ENCODE measurements around the gene MLLT6. TPM values are rescaled to one million over a fixed set of nuclear protein-coding genes. Genes with fewer than 3 reads are reported as not detected.

MLLT6 gene
- 10 to 100 TPM; 19.5 to 99.5 (median 39.1) TPM for polyA plus RNA-seq
- long read RNA-seq, donor 1: 0 reads
- long read RNA-seq, donor 2, transcript MLLT6-205 (1 exons, 2,937 nt): major isoform, 31 of 37 reads
- long read RNA-seq, donor 2, partial matches to known transcripts: 5 of 37 reads
- long read RNA-seq, donor 2, other reads (novel, unspliced or antisense): 0 of 37 reads
- long read RNA-seq, donor 3, transcript MLLT6-205 (1 exons, 2,937 nt): major isoform, 70 of 5,223 reads
- long read RNA-seq, donor 3, partial matches to known transcripts: 5,066 of 5,223 reads
- long read RNA-seq, donor 3, other reads (novel, unspliced or antisense): 84 of 5,223 reads
- long read RNA-seq, donor 4, transcript MLLT6-205 (1 exons, 2,937 nt): major isoform, 5 of 5 reads
- long read RNA-seq, donor 4, partial matches to known transcripts: 0 of 5 reads
- long read RNA-seq, donor 4, other reads (novel, unspliced or antisense): 0 of 5 reads
- long read RNA-seq, donor 5, transcript MLLT6-205 (1 exons, 2,937 nt): major isoform, 17 of 25 reads
- long read RNA-seq, donor 5, partial matches to known transcripts: 6 of 25 reads
- long read RNA-seq, donor 5, other reads (novel, unspliced or antisense): 0 of 25 reads
- long read RNA-seq, donor 6, transcript MLLT6-205 (1 exons, 2,937 nt): major isoform, 35 of 46 reads
- long read RNA-seq, donor 6, partial matches to known transcripts: 8 of 46 reads
- long read RNA-seq, donor 6, other reads (novel, unspliced or antisense): 0 of 46 reads
- long read RNA-seq, donor 7, full-length matches to known transcripts: 73 of 91 reads
- long read RNA-seq, donor 7, partial matches to known transcripts: 18 of 91 reads
- long read RNA-seq, donor 7, other reads (novel, unspliced or antisense): 0 of 91 reads
- long read RNA-seq, donor 8, transcript MLLT6-205 (1 exons, 2,937 nt): major isoform, 6 of 6 reads
- long read RNA-seq, donor 8, partial matches to known transcripts: 0 of 6 reads
- long read RNA-seq, donor 8, other reads (novel, unspliced or antisense): 0 of 6 reads
- long read RNA-seq, donor 9, transcript MLLT6-205 (1 exons, 2,937 nt): major isoform, 17 of 17 reads
- long read RNA-seq, donor 9, partial matches to known transcripts: 0 of 17 reads
- long read RNA-seq, donor 9, other reads (novel, unspliced or antisense): 0 of 17 reads
- long read RNA-seq, donor 10, transcript MLLT6-205 (1 exons, 2,937 nt): major isoform, 75 of 96 reads
- long read RNA-seq, donor 10, partial matches to known transcripts: 15 of 96 reads
- long read RNA-seq, donor 10, other reads (novel, unspliced or antisense): 0 of 96 reads

DNA sequence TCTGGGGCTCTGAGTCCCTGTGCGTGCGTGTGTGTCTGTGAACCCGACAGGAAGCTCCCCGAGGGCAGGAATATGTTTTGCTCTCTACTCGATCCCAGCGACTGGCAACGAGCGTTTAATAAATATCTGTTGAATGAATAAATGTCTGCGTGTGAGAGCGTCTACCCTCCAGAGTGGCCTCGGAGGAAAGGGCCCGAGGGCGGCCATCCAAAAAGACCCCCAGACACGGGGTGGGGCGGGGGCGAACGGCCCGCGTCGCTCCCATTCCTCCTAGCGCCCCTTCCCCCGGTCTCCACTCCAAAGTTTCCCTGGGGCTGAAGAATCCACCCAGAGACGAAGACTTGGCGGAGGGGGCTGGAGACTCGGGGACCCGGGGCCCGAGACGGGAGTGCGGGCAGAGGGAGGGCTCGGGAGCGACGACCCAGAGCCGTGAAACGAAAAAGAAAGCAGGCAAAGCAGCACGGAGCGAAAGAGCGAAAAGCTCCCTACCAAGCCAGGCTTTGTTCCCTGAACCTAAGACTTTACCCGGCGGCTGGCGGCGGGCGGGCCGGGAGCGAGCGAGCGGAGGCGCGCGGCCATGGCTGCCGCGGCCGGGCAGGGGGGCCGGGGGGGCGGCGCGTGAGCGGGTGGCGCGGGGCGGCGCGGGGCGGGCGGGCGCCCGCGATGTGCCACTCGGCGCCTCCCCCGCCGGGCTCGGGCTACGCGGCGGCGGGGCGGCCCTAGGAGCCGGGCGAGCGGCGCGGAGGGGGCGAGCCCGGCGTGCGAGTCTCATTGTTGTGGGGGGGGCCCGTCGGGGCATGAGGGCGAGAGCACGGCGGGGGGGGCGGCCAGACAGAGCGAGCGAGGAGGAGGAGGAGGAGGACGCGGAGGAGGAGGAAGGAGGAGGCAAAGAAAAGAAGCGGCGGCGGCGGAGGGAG lies at the start of gene MLLT6:
TSS of gene MLLT6 (plus strand) at position 668 of the 917 bp plus-strand sequence. CDS start 360 bp downstream, outside the sequence.
- Histone ChIP-seq H3K4me3 (ENCODE audit: low read depth in 1 of 3, low read length in 3 of 3) (peak within 1 kb of the TSS; percentile 90 to 91 (median 90)), H3K36me3 (ENCODE audit: control insufficient read depth in 3 of 3, insufficient read depth in 2 of 3, low read depth in 1 of 3, low read length in 3 of 3) (peaks cover 0 to 27% (median 0%) of the 10 kb centered on the region in 3 donors), H3K9me3 (ENCODE audit: control insufficient read depth in 2 of 2, insufficient read depth in 1 of 2, low read depth in 1 of 2, low read length in 1 of 2) (no peaks in the 10 kb centered on the region), H3K27ac (ENCODE audit: low read depth in 1 of 3, low read length in 2 of 3) (peak within 1 kb of the TSS; percentile 94 to 98 (median 97)), H3K4me1 (ENCODE audit: control insufficient read depth in 3 of 3, insufficient read depth in 2 of 3, low read depth in 1 of 3, low read length in 2 of 3) (peaks cover 2 to 25% (median 2%) of the 10 kb centered on the region in 3 donors), H3K27me3 (ENCODE audit: control insufficient read depth in 3 of 3, insufficient read depth in 3 of 3, low read length in 3 of 3) (no peaks in the 10 kb centered on the region)
- FAIRE-seq (no peak), DNase-seq (peak; percentile 79 to 90)
- 0 to 1% (median 1%) methylated on average over 54 to 100 of the region's 100 CpGs for whole genome bisulfite sequencing, 3 donors

GRCh38 chr17:38656959-38657823 lies 47.9 kb upstream of the MLLT6 start:
- Histone ChIP-seq H3K27me3 (ENCODE audit: control insufficient read depth in 3 of 3, insufficient read depth in 3 of 3, low read length in 3 of 3) (peaks cover 0 to 18% (median 11%) of the 10 kb centered on the region in 3 donors), H3K36me3 (ENCODE audit: control insufficient read depth in 3 of 3, insufficient read depth in 2 of 3, low read depth in 1 of 3, low read length in 3 of 3) (no peaks in the 10 kb centered on the region), H3K9me3 (ENCODE audit: control insufficient read depth in 2 of 2, insufficient read depth in 1 of 2, low read depth in 1 of 2, low read length in 1 of 2) (no peaks in the 10 kb centered on the region), H3K27ac (ENCODE audit: low read depth in 1 of 3, low read length in 2 of 3) (no peak overlapping the region), H3K4me3 (ENCODE audit: low read depth in 1 of 3, low read length in 3 of 3) (no peak overlapping the region), H3K4me1 (ENCODE audit: control insufficient read depth in 3 of 3, insufficient read depth in 2 of 3, low read depth in 1 of 3, low read length in 2 of 3) (no peaks in the 10 kb centered on the region)
- FAIRE-seq: no peak
- peak in 1 of 2 donors; percentile 21 for DNase-seq
- 40 to 58% (median 49%) methylated on average over 27 of the region's 27 CpGs for WGBS, 3 donors

DNA sequence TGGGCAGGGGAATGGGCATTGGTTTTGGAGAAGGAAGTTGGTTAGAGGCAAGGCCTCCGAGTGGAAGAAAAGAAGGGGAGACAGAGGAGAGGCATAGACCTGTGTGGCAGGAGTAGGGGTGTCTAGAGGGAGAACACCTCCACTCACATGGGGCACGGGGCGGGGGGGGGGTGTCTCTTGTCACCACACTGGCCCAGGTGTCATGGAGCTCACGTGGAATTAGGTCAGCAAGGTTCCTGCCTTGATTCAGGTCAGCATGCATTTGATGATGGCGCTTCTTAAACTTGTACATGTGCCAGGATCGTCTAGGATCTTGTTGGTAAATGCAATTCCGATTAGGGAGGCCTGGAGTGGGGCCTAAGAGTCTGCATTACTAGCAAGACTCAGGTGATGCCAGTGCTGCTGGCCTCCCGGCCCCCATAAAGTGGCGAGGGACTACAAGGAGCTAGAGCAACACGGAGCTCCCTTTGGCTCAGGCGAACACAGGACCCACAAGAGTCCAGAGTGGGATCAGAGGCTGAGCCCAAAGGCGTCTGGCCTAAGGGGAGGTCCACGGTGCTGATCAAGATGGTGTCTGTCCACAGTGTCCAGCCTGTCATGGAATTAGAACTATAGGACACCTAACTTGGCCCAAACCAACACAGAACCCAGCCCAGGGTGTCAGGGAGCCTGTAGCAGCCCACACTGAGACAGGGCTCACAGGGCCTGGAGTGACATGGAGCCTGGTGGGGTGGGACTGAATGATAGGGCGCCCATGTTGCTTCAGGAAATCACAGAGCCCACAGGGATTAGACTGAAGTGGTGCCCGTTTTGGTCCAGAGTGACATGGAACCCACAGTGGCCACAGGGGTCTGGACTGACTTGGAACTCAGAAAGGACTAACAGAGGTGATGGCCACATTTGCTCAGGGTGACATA lies 47.0 kb upstream of the MLLT6 start:
- H3K27me3 ChIP-seq (ENCODE audit: control insufficient read depth in 3 of 3, insufficient read depth in 3 of 3, low read length in 3 of 3): peaks cover 0 to 18% (median 11%) of the 10 kb centered on the region in 3 donors
- DNase-seq (no peak), FAIRE-seq (no peak)
- H3K27ac ChIP-seq (ENCODE audit: low read depth in 1 of 3, low read length in 2 of 3): no peak overlapping the region
- H3K4me3 ChIP-seq (ENCODE audit: low read depth in 1 of 3, low read length in 3 of 3): no peak overlapping the region
- no peaks in the 10 kb centered on the region for H3K4me1 ChIP-seq (ENCODE audit: control insufficient read depth in 3 of 3, insufficient read depth in 2 of 3, low read depth in 1 of 3, low read length in 2 of 3)
- no peaks in the 10 kb centered on the region for H3K9me3 ChIP-seq (ENCODE audit: control insufficient read depth in 2 of 2, insufficient read depth in 1 of 2, low read depth in 1 of 2, low read length in 1 of 2)
- H3K36me3 ChIP-seq (ENCODE audit: control insufficient read depth in 3 of 3, insufficient read depth in 2 of 3, low read depth in 1 of 3, low read length in 3 of 3): no peaks in the 10 kb centered on the region
- WGBS, 3 donors: 76 to 84% (median 80%) methylated on average over 15 of the region's 15 CpGs

GRCh38 chr17:38658741-38659345 lies 46.2 kb upstream of the MLLT6 start:
- DNase-seq: no peak

DNA sequence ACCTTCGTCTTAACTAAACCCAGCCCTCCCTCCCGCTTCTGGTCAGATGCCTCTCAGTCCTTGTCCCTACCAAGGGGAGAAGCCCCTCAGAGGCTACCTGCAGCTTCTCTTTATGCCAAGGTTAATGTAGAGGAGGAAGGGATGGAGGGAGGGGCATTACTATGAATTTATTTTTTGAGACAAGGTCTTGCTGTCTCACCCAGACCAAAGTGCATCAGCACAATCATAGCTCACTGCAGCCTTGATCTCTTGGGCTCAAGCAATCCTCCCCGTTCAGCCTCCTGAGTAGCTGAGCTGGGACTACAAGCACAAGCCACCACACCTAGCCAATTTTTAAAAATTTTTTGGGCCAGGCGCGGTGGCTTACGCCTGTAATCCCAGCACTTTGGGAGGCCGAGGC lies 45.7 kb upstream of the MLLT6 start:
- no peaks in the 10 kb centered on the region for H3K36me3 ChIP-seq (ENCODE audit: control insufficient read depth in 3 of 3, insufficient read depth in 2 of 3, low read depth in 1 of 3, low read length in 3 of 3)
- WGBS, 3 donors: 77 to 85% (median 83%) methylated on average over 6 to 7 of the region's 7 CpGs
- H3K4me1 ChIP-seq (ENCODE audit: control insufficient read depth in 3 of 3, insufficient read depth in 2 of 3, low read depth in 1 of 3, low read length in 2 of 3): no peaks in the 10 kb centered on the region
- DNase-seq (no peak), FAIRE-seq (no peak)
- no peak overlapping the region for H3K27ac ChIP-seq (ENCODE audit: low read depth in 1 of 3, low read length in 2 of 3)
- no peaks in the 10 kb centered on the region for H3K9me3 ChIP-seq (ENCODE audit: control insufficient read depth in 2 of 2, insufficient read depth in 1 of 2, low read depth in 1 of 2, low read length in 1 of 2)
- peaks cover 0 to 11% (median 5%) of the 10 kb centered on the region in 3 donors for H3K27me3 ChIP-seq (ENCODE audit: control insufficient read depth in 3 of 3, insufficient read depth in 3 of 3, low read length in 3 of 3)
- no peak overlapping the region for H3K4me3 ChIP-seq (ENCODE audit: low read depth in 1 of 3, low read length in 3 of 3)

More at GRCh38 chr17:38658741-38659345, 46.2 kb upstream of the MLLT6 start:
- peaks cover 0 to 16% (median 9%) of the 10 kb centered on the region in 3 donors for H3K27me3 ChIP-seq (ENCODE audit: control insufficient read depth in 3 of 3, insufficient read depth in 3 of 3, low read length in 3 of 3)
- FAIRE-seq: no peak
- H3K36me3 ChIP-seq (ENCODE audit: control insufficient read depth in 3 of 3, insufficient read depth in 2 of 3, low read depth in 1 of 3, low read length in 3 of 3): no peaks in the 10 kb centered on the region
- no peaks in the 10 kb centered on the region for H3K9me3 ChIP-seq (ENCODE audit: control insufficient read depth in 2 of 2, insufficient read depth in 1 of 2, low read depth in 1 of 2, low read length in 1 of 2)
- WGBS, 3 donors: 48 to 67% (median 50%) methylated on average over 11 to 13 of the region's 13 CpGs
- H3K4me1 ChIP-seq (ENCODE audit: control insufficient read depth in 3 of 3, insufficient read depth in 2 of 3, low read depth in 1 of 3, low read length in 2 of 3): no peaks in the 10 kb centered on the region
- no peak overlapping the region for H3K27ac ChIP-seq (ENCODE audit: low read depth in 1 of 3, low read length in 2 of 3)
- H3K4me3 ChIP-seq (ENCODE audit: low read depth in 1 of 3, low read length in 3 of 3): no peak overlapping the region

All from small intestine (tissue), 16 donors.